Cardiac ventricle fibroblast (primary cell): Measurements from ENCODE around the gene SRF. TPM values are rescaled to one million over a fixed set of nuclear protein-coding genes. Genes with fewer than 3 reads are reported as not detected.

Source experiments
- total RNA-seq: library from RNA; depleted of rRNA; stranded (reverse); fragments of >200 nt; gene quantifications from 2 replicates; pipeline ENCODE4 v1.2.3, GENCODE V29; 2015

Gene SRF
- total RNA-seq: 14.1 and 16.3 TPM in 2 replicates

DNA sequence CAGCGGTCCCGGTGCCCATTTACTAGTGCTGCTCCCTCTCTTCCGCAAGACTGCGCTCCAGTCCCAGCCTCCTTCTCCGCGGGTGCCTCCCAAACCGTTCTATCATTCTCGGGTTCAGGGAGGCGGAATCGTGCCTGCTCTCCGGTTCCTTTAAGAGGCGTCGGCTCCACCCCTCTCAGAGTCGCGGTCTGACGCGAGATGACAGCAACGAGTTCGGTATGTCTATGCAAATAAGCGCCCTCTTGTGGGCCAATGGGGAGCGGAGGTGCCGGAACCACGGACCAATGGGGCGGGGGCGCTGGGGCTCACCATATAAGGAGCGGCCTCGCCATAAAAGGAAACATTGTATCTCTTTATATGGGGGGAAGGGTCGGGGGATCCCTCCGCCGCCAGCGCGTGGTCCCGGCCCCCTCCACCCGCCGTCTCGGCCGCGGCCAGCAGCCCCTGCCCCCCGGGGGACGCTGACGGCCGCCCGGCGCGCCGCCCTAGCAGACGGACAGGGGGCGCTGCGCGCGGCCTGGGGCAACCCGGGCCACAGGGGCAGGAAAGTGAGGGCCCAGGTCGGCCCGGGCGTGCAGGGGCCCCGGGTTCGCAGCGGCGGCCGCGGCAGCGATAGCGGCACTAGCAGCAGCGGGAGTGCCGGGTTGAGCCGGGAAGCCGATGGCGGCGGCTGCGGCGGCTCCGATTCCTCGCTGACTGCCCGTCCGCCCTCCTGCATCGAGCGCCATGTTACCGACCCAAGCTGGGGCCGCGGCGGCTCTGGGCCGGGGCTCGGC lies at the start of gene SRF:
Gene SRF, plus strand, starts transcription at position 339 of the 776 bp plus-strand sequence. Its CDS starts 388 bp downstream, at position 727.

DNA sequence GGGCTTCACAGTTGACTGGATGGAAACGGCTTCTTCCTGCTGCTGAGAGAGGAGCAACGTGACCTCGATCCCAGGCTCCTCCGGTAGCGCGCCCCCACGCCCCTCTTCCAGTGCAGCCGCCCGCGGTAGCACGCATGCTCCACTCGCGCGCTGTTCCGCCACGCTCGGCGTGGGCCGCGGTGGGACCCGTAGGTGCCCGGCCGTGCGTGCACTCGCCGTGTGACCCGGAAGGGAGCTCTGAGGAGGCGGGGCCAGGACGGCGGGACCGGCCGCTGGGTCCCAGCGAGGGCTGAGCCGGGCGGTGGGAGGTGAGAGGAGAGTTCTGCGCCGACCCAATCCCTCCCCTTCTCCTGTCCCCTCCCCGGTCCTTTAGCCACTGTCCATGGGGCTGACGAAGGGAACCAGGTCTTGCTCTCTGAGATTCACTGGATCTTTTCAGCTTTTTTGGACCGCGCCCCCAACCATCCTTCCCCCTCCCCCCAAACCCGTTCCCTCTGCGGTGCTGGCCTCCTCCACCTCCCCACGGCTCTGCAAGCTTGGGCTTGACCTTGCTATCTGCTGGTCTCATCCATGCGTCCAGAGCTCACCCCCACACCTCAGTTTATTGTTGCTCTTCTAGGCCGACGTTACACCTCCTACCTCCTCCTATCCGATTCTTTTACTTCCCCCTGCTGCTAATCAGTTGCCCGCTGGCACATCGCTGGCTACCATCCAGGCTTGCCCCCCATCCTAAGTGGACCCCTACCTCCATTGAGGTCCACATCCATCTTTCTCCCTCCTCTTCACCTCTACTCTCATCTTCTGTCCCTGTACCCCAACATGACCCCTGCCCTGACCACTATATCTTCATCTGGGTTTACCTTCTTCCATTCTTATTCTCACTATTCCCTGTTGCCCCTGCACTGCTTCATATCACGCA lies 11.1 kb downstream of the SRF start, which contains the start of gene CUL9:
Gene CUL9, plus strand, starts transcription at position 255 of the 919 bp plus-strand sequence. CDS start 2,115 bp downstream, outside the sequence.

DNA sequence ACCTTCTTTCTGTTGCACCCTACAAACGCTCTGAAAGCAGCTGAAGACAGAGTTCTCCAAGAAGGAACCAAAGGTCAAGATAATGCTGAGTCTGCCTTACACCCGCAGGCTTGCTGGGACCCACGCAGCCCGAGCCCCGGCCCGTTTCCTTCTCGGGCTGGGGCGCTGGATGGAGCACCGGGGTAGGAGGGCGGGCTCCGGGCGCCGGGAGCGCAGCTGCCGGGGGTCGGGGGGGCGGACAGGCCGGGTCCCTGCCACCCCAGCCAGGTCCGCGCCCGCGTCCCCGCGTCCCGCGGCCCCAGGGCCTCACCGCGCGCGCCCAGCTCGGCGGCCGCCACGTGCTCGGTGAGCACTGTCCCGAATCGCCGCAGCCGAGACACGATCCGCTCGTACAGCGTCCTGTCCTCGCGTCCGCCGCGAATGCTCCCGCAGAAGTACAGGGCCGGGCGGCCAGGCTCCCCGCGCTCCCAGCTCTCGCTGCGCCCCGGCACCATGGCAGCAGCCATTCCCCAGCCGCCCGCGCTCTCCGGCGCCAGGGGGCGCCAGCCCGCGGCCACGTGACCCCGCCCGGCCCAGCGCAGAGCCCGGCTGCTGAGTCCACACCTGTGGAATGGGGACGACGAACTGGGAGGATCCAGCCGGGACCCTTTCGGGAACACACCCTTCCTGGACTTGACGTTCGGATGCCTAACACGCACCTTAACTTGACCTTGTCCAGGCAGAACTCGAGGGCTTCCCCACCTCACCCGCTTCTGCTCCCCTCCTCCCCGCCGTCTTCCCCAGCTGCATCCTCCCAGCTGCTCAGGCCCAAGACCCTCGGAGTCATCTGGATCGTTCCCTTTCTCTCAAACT lies 58.1 kb downstream of the SRF start, which contains the start of gene DNPH1:
Gene DNPH1, minus strand, starts transcription at position 531 of the 852 bp plus-strand sequence. Its CDS starts 25 bp downstream, at position 506.

Other genes with a start within 250 kb of the SRF start
- 25.5 and 27.7 TPM in 2 replicates for gene CNPY3, start 241.8 kb upstream of the SRF start, total RNA-seq
- not detected in 2 replicates for gene GNMT, start 210.5 kb upstream of the SRF start, total RNA-seq
- 20.8 and 21.8 TPM in 2 replicates for gene PEX6, start 192.1 kb upstream of the SRF start, total RNA-seq
- 31.8 TPM in 2 replicates for gene PPP2R5D, start 186.7 kb upstream of the SRF start, total RNA-seq
- 54.0 and 61.1 TPM in 2 replicates for gene MEA1, start 157.3 kb upstream of the SRF start, total RNA-seq
- gene KLHDC3, start 157.0 kb upstream of the SRF start, total RNA-seq: 75.7 and 92.5 TPM in 2 replicates
- 40.7 and 63.8 TPM in 2 replicates for gene RRP36, start 149.6 kb upstream of the SRF start, total RNA-seq
- gene CUL7, start 117.4 kb upstream of the SRF start, total RNA-seq: 33.3 and 36.4 TPM in 2 replicates
- gene MRPL2, start 111.8 kb upstream of the SRF start, total RNA-seq: 14.2 and 26.8 TPM in 2 replicates
- 9.9 and 11.0 TPM in 2 replicates for gene KLC4, start 111.6 kb upstream of the SRF start, total RNA-seq
- 110 and 119 TPM in 2 replicates for gene PTK7, start 95.0 kb upstream of the SRF start, total RNA-seq
- gene CUL9, start 10.9 kb downstream of the SRF start, total RNA-seq: 12.7 and 17.2 TPM in 2 replicates
- gene DNPH1, start 58.2 kb downstream of the SRF start, total RNA-seq: 88.2 and 103 TPM in 2 replicates
- not detected in 2 replicates for gene TTBK1, start 72.2 kb downstream of the SRF start, total RNA-seq
- not detected in 2 replicates for gene SLC22A7, start 127.0 kb downstream of the SRF start, total RNA-seq
- not detected in 2 replicates for gene CRIP3, start 137.6 kb downstream of the SRF start, total RNA-seq
- 10.2 and 11.1 TPM in 2 replicates for gene ZNF318, start 198.4 kb downstream of the SRF start, total RNA-seq